ENCODE data around the gene CCDC71. TPM values are rescaled to one million over a fixed set of nuclear protein-coding genes. Genes with fewer than 3 reads are reported as not detected.

Gene CCDC71
- total and polyA plus RNA-seq, 2 of the 13 experiments (the other 11 are each of a cell fraction or from before 2014, with no cell fraction given), result 9.7 to 14.3 TPM

DNA sequence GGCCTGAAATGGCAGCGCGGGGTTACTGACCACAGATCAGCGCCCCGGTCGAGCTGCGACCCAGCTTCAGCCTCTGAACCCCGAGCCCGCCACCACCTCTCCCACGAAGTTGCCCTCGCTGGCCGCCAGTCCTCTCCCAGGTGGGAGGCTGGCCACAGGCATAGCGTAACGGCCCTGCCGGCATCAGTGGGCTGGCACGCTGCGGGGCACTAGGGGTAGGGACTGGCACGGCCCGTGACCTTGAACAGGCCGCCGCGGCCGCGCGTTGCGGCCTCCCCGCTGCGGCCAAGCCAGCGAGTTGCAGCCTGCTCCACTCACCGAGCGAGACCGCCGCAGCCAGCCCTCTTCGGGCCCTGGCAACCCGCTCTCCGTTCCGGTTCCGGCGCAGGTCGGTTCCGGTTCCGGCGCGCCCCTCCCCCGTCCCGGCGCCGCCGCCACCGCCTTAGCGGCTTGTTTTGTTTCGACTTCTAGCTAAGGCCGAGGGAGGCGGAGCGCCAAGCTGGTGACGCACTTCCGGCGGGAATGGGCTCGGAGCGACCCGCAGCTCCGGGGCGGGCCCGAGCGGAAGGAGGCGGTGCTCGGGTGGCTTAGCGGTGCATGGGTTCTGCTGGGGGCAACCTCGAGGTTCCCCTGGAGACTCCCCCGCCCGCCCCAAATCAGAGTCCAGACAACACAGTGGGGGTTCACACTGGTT, 45.5 kb downstream of the CCDC71 start, which contains the start of gene USP19 (continued):
- TF ChIP-seq, protein P1, sequence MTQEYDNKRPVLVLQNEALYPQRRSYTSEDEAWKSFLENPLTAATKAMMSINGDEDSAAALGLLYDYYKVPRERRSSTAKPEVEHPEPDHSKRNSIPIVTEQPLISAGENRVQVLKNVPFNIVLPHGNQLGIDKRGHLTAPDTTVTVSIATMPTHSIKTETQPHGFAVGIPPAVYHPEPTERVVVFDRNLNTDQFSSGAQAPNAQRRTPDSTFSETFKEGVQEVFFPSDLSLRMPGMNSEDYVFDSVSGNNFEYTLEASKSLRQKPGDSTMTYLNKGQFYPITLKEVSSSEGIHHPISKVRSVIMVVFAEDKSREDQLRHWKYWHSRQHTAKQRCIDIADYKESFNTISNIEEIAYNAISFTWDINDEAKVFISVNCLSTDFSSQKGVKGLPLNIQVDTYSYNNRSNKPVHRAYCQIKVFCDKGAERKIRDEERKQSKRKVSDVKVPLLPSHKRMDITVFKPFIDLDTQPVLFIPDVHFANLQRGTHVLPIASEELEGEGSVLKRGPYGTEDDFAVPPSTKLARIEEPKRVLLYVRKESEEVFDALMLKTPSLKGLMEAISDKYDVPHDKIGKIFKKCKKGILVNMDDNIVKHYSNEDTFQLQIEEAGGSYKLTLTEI (CRISPR knock-in tag; conservative IDR thresholded peaks at IDR 0.05), result no peak
- TF ChIP-seq ZFP36L2 (CRISPR knock-in tag; IDR thresholded peaks at IDR 0.05) (no peak; the same call in 1 of the 2 replicates), ZZZ3 (CRISPR knock-in tag; IDR thresholded peaks at IDR 0.05; ENCODE audit: borderline replicate concordance) (peak; percentile 27; the same call in 1 of the 2 replicates), NFATC3 (CRISPR knock-in tag; IDR thresholded peaks at IDR 0.05) (no peak), ZNF572 (CRISPR knock-in tag; IDR thresholded peaks at IDR 0.05) (no peak; the same call in 1 of the 2 replicates), MZF1 (CRISPR knock-in tag; IDR thresholded peaks at IDR 0.05; ENCODE audit: borderline replicate concordance) (peak; percentile 53; the same call in 1 of the 2 replicates), BHLHE40 (IDR thresholded peaks at IDR 0.05; ENCODE audit: low read length) (no peak), CENPT (CRISPR knock-in tag; IDR thresholded peaks at IDR 0.05; ENCODE audit: low read depth) (0 out of 2 replicates have a peak, but pooled peaks have one; percentile 54), BCL6 (CRISPR knock-in tag; IDR thresholded peaks at IDR 0.05) (peak; percentile 22; the same call in 1 of the 2 replicates), ZNF619 (CRISPR knock-in tag; IDR thresholded peaks at IDR 0.05) (no peak), FIP1L1 (IDR thresholded peaks at IDR 0.05; ENCODE audit: borderline replicate concordance, insufficient read depth, low read depth, low read length) (no peak), MYC (CRISPR knock-in tag; IDR thresholded peaks at IDR 0.05; ENCODE audit: borderline replicate concordance) (peak; percentile 78; the same call in 1 of the 2 replicates), YEATS4 (CRISPR knock-in tag; IDR thresholded peaks at IDR 0.05; ENCODE audit: borderline replicate concordance) (peak; percentile 85; the same call in 1 of the 2 replicates), ZNF180 (CRISPR knock-in tag; IDR thresholded peaks at IDR 0.05; ENCODE audit: borderline replicate concordance, low read depth) (peak; percentile 79; the same call in 1 of the 2 replicates), ZNF253 (CRISPR knock-in tag; IDR thresholded peaks at IDR 0.05; ENCODE audit: borderline replicate concordance) (no peak), ZFP37 (CRISPR knock-in tag; IDR thresholded peaks at IDR 0.05; ENCODE audit: borderline replicate concordance) (no peak), JUNB (CRISPR knock-in tag; IDR thresholded peaks at IDR 0.05; ENCODE audit: borderline replicate concordance) (no peak)
- TF ChIP-seq, protein P2, sequence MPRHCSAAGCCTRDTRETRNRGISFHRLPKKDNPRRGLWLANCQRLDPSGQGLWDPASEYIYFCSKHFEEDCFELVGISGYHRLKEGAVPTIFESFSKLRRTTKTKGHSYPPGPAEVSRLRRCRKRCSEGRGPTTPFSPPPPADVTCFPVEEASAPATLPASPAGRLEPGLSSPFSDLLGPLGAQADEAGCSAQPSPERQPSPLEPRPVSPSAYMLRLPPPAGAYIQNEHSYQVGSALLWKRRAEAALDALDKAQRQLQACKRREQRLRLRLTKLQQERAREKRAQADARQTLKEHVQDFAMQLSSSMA (CRISPR knock-in tag; IDR thresholded peaks at IDR 0.05), result peak; percentile 86
- TF ChIP-seq, protein P3, sequence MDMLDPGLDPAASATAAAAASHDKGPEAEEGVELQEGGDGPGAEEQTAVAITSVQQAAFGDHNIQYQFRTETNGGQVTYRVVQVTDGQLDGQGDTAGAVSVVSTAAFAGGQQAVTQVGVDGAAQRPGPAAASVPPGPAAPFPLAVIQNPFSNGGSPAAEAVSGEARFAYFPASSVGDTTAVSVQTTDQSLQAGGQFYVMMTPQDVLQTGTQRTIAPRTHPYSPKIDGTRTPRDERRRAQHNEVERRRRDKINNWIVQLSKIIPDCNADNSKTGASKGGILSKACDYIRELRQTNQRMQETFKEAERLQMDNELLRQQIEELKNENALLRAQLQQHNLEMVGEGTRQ (IDR thresholded peaks at IDR 0.05; ENCODE audit: low read depth, low read length), result no peak
- TF ChIP-seq, protein P3 (CRISPR knock-in tag; IDR thresholded peaks at IDR 0.05; ENCODE audit: borderline replicate concordance), result no peak
- TF ChIP-seq, protein P4, sequence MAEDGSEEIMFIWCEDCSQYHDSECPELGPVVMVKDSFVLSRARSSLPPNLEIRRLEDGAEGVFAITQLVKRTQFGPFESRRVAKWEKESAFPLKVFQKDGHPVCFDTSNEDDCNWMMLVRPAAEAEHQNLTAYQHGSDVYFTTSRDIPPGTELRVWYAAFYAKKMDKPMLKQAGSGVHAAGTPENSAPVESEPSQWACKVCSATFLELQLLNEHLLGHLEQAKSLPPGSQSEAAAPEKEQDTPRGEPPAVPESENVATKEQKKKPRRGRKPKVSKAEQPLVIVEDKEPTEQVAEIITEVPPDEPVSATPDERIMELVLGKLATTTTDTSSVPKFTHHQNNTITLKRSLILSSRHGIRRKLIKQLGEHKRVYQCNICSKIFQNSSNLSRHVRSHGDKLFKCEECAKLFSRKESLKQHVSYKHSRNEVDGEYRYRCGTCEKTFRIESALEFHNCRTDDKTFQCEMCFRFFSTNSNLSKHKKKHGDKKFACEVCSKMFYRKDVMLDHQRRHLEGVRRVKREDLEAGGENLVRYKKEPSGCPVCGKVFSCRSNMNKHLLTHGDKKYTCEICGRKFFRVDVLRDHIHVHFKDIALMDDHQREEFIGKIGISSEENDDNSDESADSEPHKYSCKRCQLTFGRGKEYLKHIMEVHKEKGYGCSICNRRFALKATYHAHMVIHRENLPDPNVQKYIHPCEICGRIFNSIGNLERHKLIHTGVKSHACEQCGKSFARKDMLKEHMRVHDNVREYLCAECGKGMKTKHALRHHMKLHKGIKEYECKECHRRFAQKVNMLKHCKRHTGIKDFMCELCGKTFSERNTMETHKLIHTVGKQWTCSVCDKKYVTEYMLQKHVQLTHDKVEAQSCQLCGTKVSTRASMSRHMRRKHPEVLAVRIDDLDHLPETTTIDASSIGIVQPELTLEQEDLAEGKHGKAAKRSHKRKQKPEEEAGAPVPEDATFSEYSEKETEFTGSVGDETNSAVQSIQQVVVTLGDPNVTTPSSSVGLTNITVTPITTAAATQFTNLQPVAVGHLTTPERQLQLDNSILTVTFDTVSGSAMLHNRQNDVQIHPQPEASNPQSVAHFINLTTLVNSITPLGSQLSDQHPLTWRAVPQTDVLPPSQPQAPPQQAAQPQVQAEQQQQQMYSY (CRISPR knock-in tag; IDR thresholded peaks at IDR 0.05), result peak; percentile 63; the same call in 1 of the 2 replicates

Data from HepG2 (cell line).